Naive thymus-derived CD4-positive, alpha-beta T cell (primary cell): Measurements from ENCODE around the gene RGS8. TPM values are rescaled to one million over a fixed set of nuclear protein-coding genes. Genes with fewer than 3 reads are reported as not detected.

Source experiments
- ATAC-seq: fragments of 150-1000 bp; cut with Tn5 transposase; 2 replicates; pipeline ENCODE4 v1.10.0; 2021; ENCODE audit warnings: mild to moderate bottlenecking, moderate library complexity
- CTCF ChIA-PET: fragments of 350-600 bp; sonication (Branson Sonifier 250); formaldehyde crosslinking; loops from one replicate; lab custom pipeline; 2021; ENCODE audit warnings: antibody characterized with exemption; lab: Charles Lee
- POLR2A ChIA-PET: fragments of 350-600 bp; sonication (Branson Sonifier 250); formaldehyde crosslinking; loops from one replicate; lab custom pipeline; 2021; ENCODE audit warnings: antibody characterized with exemption, inconsistent platforms; lab: Charles Lee
- DNase-seq, 9 donors: peaks; one replicate each; pipeline versions ENCODE4 v3.0.0 to v3.0.0-alpha.2; 2020 to 2022; ENCODE audit warnings: mixed read lengths in 1 of 9
- H3K27ac ChIP-seq: one replicate; pipeline ENCODE4 v1.7.0; 2013; ENCODE audit warnings: mild to moderate bottlenecking, low read depth, low read length, moderate library complexity
- H3K27me3 ChIP-seq, 2 donors: one replicate each; pipeline ENCODE4 v1.7.0; 2013; ENCODE audit warnings: low read length in 2 of 2, mild to moderate bottlenecking in 2 of 2, moderate library complexity in 2 of 2; ENCODE audit not compliant: control insufficient read depth in 2 of 2, insufficient read depth in 2 of 2
- H3K36me3 ChIP-seq, 3 experiments: 1 replicate in 2 of 3; 2 replicates in 1 of 3; pipeline ENCODE4 v1.7.0; 2013; ENCODE audit warnings: low read length in 3 of 3, mild to moderate bottlenecking in 3 of 3, moderate library complexity in 1 of 3; ENCODE audit not compliant: insufficient read depth in 3 of 3, control insufficient read depth in 2 of 3
- H3K4me1 ChIP-seq, 2 donors: one replicate each; pipeline ENCODE4 v1.7.0; 2013; ENCODE audit warnings: low read length in 2 of 2, mild to moderate bottlenecking in 2 of 2, moderate library complexity in 1 of 2; ENCODE audit not compliant: control insufficient read depth in 2 of 2, insufficient read depth in 2 of 2
- H3K4me3 ChIP-seq: 2 replicates; pipeline ENCODE4 v1.7.0; 2013; ENCODE audit warnings: mild to moderate bottlenecking, low read length
- H3K9me3 ChIP-seq, 3 experiments: 1 replicate in 2 of 3; 2 replicates in 1 of 3; pipeline ENCODE4 v1.7.0; 2013; ENCODE audit warnings: low read length in 3 of 3; ENCODE audit not compliant: control insufficient read depth in 2 of 3
- H3K27ac Mint-ChIP-seq, 9 donors: one replicate each; pipeline ENCODE4 v1.8.0; 2020 to 2022; ENCODE audit warnings: mixed read lengths in 9 of 9, mild to moderate bottlenecking in 8 of 9, moderate library complexity in 5 of 9, inconsistent platforms in 2 of 9
- H3K27me3 Mint-ChIP-seq, 5 donors: one replicate each; pipeline ENCODE4 v1.8.0; 2021 to 2022; ENCODE audit warnings: mixed read lengths in 5 of 5, mild to moderate bottlenecking in 1 of 5
- H3K36me3 Mint-ChIP-seq, 5 donors: one replicate each; pipeline ENCODE4 v1.8.0; 2020 to 2022; ENCODE audit warnings: mixed read lengths in 5 of 5, mild to moderate bottlenecking in 3 of 5, inconsistent platforms in 1 of 5
- H3K4me1 Mint-ChIP-seq, 7 donors: one replicate each; pipeline ENCODE4 v1.8.0; 2020 to 2022; ENCODE audit warnings: mixed read lengths in 7 of 7, mild to moderate bottlenecking in 3 of 7, inconsistent platforms in 1 of 7
- H3K4me3 Mint-ChIP-seq, 10 donors: one replicate each; pipeline ENCODE4 v1.8.0; 2020 to 2022; ENCODE audit warnings: mild to moderate bottlenecking in 10 of 10, mixed read lengths in 10 of 10, moderate library complexity in 6 of 10, inconsistent platforms in 2 of 10
- H3K9me3 Mint-ChIP-seq, 11 donors: one replicate each; pipeline ENCODE4 v1.8.0; 2020 to 2022; ENCODE audit warnings: mixed read lengths in 11 of 11, mild to moderate bottlenecking in 4 of 11, inconsistent platforms in 1 of 11, moderate library complexity in 1 of 11
- intact Hi-C, 2 donors: fragments of 100-400 bp; cut with micrococcal nuclease; formaldehyde crosslinking; loops; one replicate each; pipeline ENCODE4 v1.15.1; 2023
- polyA plus RNA-seq, 2 donors: library from polyadenylated mRNA; unstranded; fragments of 300-500 nt; fragmentation: Illumina TruSeq; gene quantifications; one replicate each; pipeline ENCODE4 v1.2.3, GENCODE V29; 2021
- total RNA-seq, 6 experiments: library from RNA in 5 of 6; stranded (reverse) in 5 of 6; gene quantifications; 1 replicate in 5 of 6; 2 replicates in 1 of 6; pipeline ENCODE4 v1.2.3 and lab custom pipeline; 2021 to 2026

The RGS8 gene
- total and polyA plus RNA-seq, 7 experiments from 2014 or later = not detected

- ATAC-seq (no peak), DNase-seq (no peak)
- intact Hi-C loops = no loop called here
- CTCF ChIA-PET = no interaction called here
- Mint-ChIP-seq H3K4me1 (peaks cover 10 to 22% (median 17%) of the 10 kb centered on the region in 7 donors), H3K27me3 (peaks cover 0 to 40% (median 6%) of the 10 kb centered on the region in 5 donors), H3K27ac (no peak overlapping the region), H3K36me3 (no peaks in the 10 kb centered on the region), H3K9me3 (no peaks in the 10 kb centered on the region), H3K4me3 (no peak overlapping the region)
- POLR2A ChIA-PET = interaction anchor here (0.6 kb wide), 1 partner anchor 322 kb away, joined by 3 read pairs; no protein-coding TSS in a partner anchor
- Histone ChIP-seq H3K9me3 (no peaks in the 10 kb centered on the region), H3K27ac (no peak overlapping the region), H3K4me1 (no peaks in the 10 kb centered on the region), H3K4me3 (no peak overlapping the region), H3K36me3 (no peaks in the 10 kb centered on the region), H3K27me3 (no peaks in the 10 kb centered on the region)
These were observed 48.5 kb downstream of the RGS8 start for GRCh38 chr1:182635871-182636270.

Other genes with a start within 250 kb of the RGS8 start
- not detected for gene RGSL1, start 234.4 kb downstream of the RGS8 start, total RNA-seq
- gene RGSL1, start 234.4 kb downstream of the RGS8 start, polyA plus RNA-seq = not detected
- gene RNASEL, start 95.3 kb downstream of the RGS8 start, total RNA-seq = 10 to 100 TPM in 3 of 5 experiments, 1 to 10 TPM in 2; 5.7 to 34.9 (median 12.1) TPM
- 10 to 100 TPM in 1 of 2 donors, 1 to 10 TPM in 1; 8.2 to 15.1 TPM for gene RNASEL, start 95.3 kb downstream of the RGS8 start, polyA plus RNA-seq
- gene RGS16, start 80.2 kb downstream of the RGS8 start, total RNA-seq = 10 to 100 TPM in 1 of 5 experiments, 1 to 10 TPM in 2, under 1 TPM in 2; 0.49 to 17.5 (median 3.4) TPM
- under 1 TPM; 0.10 to 0.27 TPM for gene RGS16, start 80.2 kb downstream of the RGS8 start, polyA plus RNA-seq
- gene NPL, start 105.2 kb upstream of the RGS8 start, total RNA-seq = 10 to 100 TPM in 2 of 5 experiments, 1 to 10 TPM in 3; 3.0 to 20.8 (median 9.9) TPM
- gene NPL, start 105.2 kb upstream of the RGS8 start, polyA plus RNA-seq = 1 to 10 TPM; 5.3 to 6.9 TPM
- gene DHX9, start 154.8 kb upstream of the RGS8 start, total RNA-seq = 100 to 1,000 TPM; 207 to 299 (median 227) TPM
- 100 to 1,000 TPM in 1 of 2 donors, 10 to 100 TPM in 1; 96.9 to 154 TPM for gene DHX9, start 154.8 kb upstream of the RGS8 start, polyA plus RNA-seq